Measurements from ENCODE around the gene DHDH. TPM values are rescaled to one million over a fixed set of nuclear protein-coding genes. Genes with fewer than 3 reads are reported as not detected.

The DHDH gene
- total RNA-seq, 1 donor from 2014 or later, result 1.0 TPM

GRCh38 chr19:48977061-48977460 is 43.6 kb downstream of the DHDH start:
- DNase-seq (ENCODE audit: low spot score), result no peak
- Mint-ChIP-seq H3K36me3 (ENCODE audit: low read depth, unreplicated experiment) (peaks cover 21% of the 10 kb centered on the region), H3K4me1 (ENCODE audit: unreplicated experiment) (peaks cover 6% of the 10 kb centered on the region), H3K9me3 (ENCODE audit: unreplicated experiment) (no peaks in the 10 kb centered on the region), H3K27ac (ENCODE audit: unreplicated experiment) (no peak overlapping the region), H3K4me3 (ENCODE audit: unreplicated experiment) (no peak overlapping the region), H3K27me3 (ENCODE audit: unreplicated experiment) (peaks cover 8% of the 10 kb centered on the region)
- no peak for TF ChIP-seq CTCF (IDR thresholded peaks at IDR 0.05; ENCODE audit: unreplicated experiment)

- DNase-seq (ENCODE audit: low spot score), result no peak
- Mint-ChIP-seq H3K36me3 (ENCODE audit: low read depth, unreplicated experiment) (peaks cover 26% of the 10 kb centered on the region), H3K9me3 (ENCODE audit: unreplicated experiment) (no peaks in the 10 kb centered on the region), H3K27ac (ENCODE audit: unreplicated experiment) (peak overlapping the region; percentile 31), H3K27me3 (ENCODE audit: unreplicated experiment) (peaks cover 6% of the 10 kb centered on the region), H3K4me1 (ENCODE audit: unreplicated experiment) (peaks cover 6% of the 10 kb centered on the region), H3K4me3 (ENCODE audit: unreplicated experiment) (peak overlapping the region; percentile 35)
- no peak for TF ChIP-seq CTCF (IDR thresholded peaks at IDR 0.05; ENCODE audit: unreplicated experiment)
Measured at GRCh38 chr19:48982280-48982679, 48.8 kb downstream of the DHDH start.

- Mint-ChIP-seq H3K36me3 (ENCODE audit: low read depth, unreplicated experiment) (peaks cover 36% of the 10 kb centered on the region), H3K27ac (ENCODE audit: unreplicated experiment) (no peak overlapping the region)
- TF ChIP-seq CTCF (IDR thresholded peaks at IDR 0.05; ENCODE audit: unreplicated experiment), result no peak
Measured at GRCh38 chr19:48985711-48986110, 52.2 kb downstream of the DHDH start.

GRCh38 chr19:48986211-48986610 is 52.7 kb downstream of the DHDH start:
- Mint-ChIP-seq H3K27me3 (ENCODE audit: unreplicated experiment) (peaks cover 6% of the 10 kb centered on the region), H3K27ac (ENCODE audit: unreplicated experiment) (no peak overlapping the region), H3K4me3 (ENCODE audit: unreplicated experiment) (no peak overlapping the region), H3K36me3 (ENCODE audit: low read depth, unreplicated experiment) (peaks cover 36% of the 10 kb centered on the region), H3K9me3 (ENCODE audit: unreplicated experiment) (no peaks in the 10 kb centered on the region), H3K4me1 (ENCODE audit: unreplicated experiment) (peaks cover 5% of the 10 kb centered on the region)
- no peak for TF ChIP-seq CTCF (IDR thresholded peaks at IDR 0.05; ENCODE audit: unreplicated experiment)
- no peak for DNase-seq (ENCODE audit: low spot score)

More at GRCh38 chr19:48985711-48986110, 52.2 kb downstream of the DHDH start:
- no peak for DNase-seq (ENCODE audit: low spot score)
- H3K4me1 Mint-ChIP-seq (ENCODE audit: unreplicated experiment), result peaks cover 5% of the 10 kb centered on the region
- H3K27me3 Mint-ChIP-seq (ENCODE audit: unreplicated experiment), result peaks cover 3% of the 10 kb centered on the region
- H3K9me3 Mint-ChIP-seq (ENCODE audit: unreplicated experiment), result no peaks in the 10 kb centered on the region
- H3K4me3 Mint-ChIP-seq (ENCODE audit: unreplicated experiment), result no peak overlapping the region

GRCh38 chr19:48987323-48987722 is 53.8 kb downstream of the DHDH start:
- H3K27me3 Mint-ChIP-seq (ENCODE audit: unreplicated experiment), result peaks cover 10% of the 10 kb centered on the region
- no peak for TF ChIP-seq CTCF (IDR thresholded peaks at IDR 0.05; ENCODE audit: unreplicated experiment)
- H3K4me3 Mint-ChIP-seq (ENCODE audit: unreplicated experiment), result no peak overlapping the region
- peaks cover 10% of the 10 kb centered on the region for H3K4me1 Mint-ChIP-seq (ENCODE audit: unreplicated experiment)
- no peak overlapping the region for H3K27ac Mint-ChIP-seq (ENCODE audit: unreplicated experiment)
- DNase-seq (ENCODE audit: low spot score), result no peak
- H3K9me3 Mint-ChIP-seq (ENCODE audit: unreplicated experiment), result no peaks in the 10 kb centered on the region
- H3K36me3 Mint-ChIP-seq (ENCODE audit: low read depth, unreplicated experiment), result peaks cover 28% of the 10 kb centered on the region
